HepG2 (cell line): ENCODE data around the gene VMO1. TPM values are rescaled to one million over a fixed set of nuclear protein-coding genes. Genes with fewer than 3 reads are reported as not detected.

Experiments used
- AGO2 ChIP-seq: fragments of 200-400 bp; formaldehyde crosslinking; optimal IDR thresholded peaks from 2 replicates; pipeline ENCODE3; 2017; ENCODE audit warnings: mild to moderate bottlenecking, low read depth, low read length, moderate library complexity
- KLF16 ChIP-seq, 2 experiments: sonication (generic) in 1 of 2; formaldehyde crosslinking in 1 of 2; IDR thresholded peaks; 2 replicates each; pipeline versions ENCODE4 v1.6.1 to v1.8.0; 2016 to 2023; ENCODE audit warnings: missing genetic modification reagents in 2 of 2, missing compliant biosample characterization in 1 of 2
- MEF2D ChIP-seq: sonication (generic); formaldehyde crosslinking; IDR thresholded peaks from 2 replicates; pipeline ENCODE4 v1.5.1; 2020; ENCODE audit warnings: mild to moderate bottlenecking, missing genetic modification reagents
- PHF8 ChIP-seq: sonication (generic); formaldehyde crosslinking; IDR thresholded peaks from 2 replicates; pipeline ENCODE4 v1.5.0; 2020; ENCODE audit warnings: missing genetic modification reagents
- REPIN1 ChIP-seq: sonication (generic); formaldehyde crosslinking; IDR thresholded peaks from 2 replicates; pipeline ENCODE4 v1.8.0; 2022; ENCODE audit warnings: missing genetic modification reagents, low read depth, mild to moderate bottlenecking, borderline replicate concordance
- SOX13 ChIP-seq, 3 experiments: fragments of 450-650 bp in 1 of 3; sonication (generic) in 1 of 3; formaldehyde crosslinking in 1 of 3; IDR thresholded peaks in 2 of 3; conservative IDR thresholded peaks in 1 of 3; 2 replicates each; pipeline versions ENCODE4 v1.5.0 to v1.6.1; 2016 to 2020; ENCODE audit warnings: antibody characterized with exemption in 1 of 3, mild to moderate bottlenecking in 1 of 3, missing compliant biosample characterization in 1 of 3, missing genetic modification reagents in 1 of 3, moderate library complexity in 1 of 3
- TEAD3 ChIP-seq: optimal IDR thresholded peaks from 2 replicates; pipeline ENCODE3; 2016; ENCODE audit warnings: borderline replicate concordance
- TEF ChIP-seq: sonication (generic); formaldehyde crosslinking; IDR thresholded peaks from 2 replicates; pipeline ENCODE4 v1.5.0; 2020; ENCODE audit warnings: missing genetic modification reagents
- UBTF ChIP-seq: sonication (generic); formaldehyde crosslinking; IDR thresholded peaks from 2 replicates; pipeline ENCODE4 v1.4.0; 2020; ENCODE audit warnings: mild to moderate bottlenecking, missing genetic modification reagents
- ZNF264 ChIP-seq: sonication (generic); formaldehyde crosslinking; IDR thresholded peaks from 2 replicates; pipeline ENCODE4 v1.4.0; 2020; ENCODE audit warnings: missing genetic modification reagents
- ZNF281 ChIP-seq: sonication (generic); formaldehyde crosslinking; IDR thresholded peaks from 2 replicates; pipeline ENCODE4 v1.4.0; 2020; ENCODE audit warnings: missing genetic modification reagents, borderline replicate concordance
- ZNF329 ChIP-seq: sonication (generic); formaldehyde crosslinking; IDR thresholded peaks from 2 replicates; pipeline ENCODE4 v1.9.0; 2021; ENCODE audit warnings: low read depth, mild to moderate bottlenecking, missing genetic modification reagents
- ZNF766 ChIP-seq: sonication (generic); formaldehyde crosslinking; IDR thresholded peaks from 2 replicates; pipeline ENCODE4 v1.5.0; 2020; ENCODE audit warnings: missing genetic modification reagents, borderline replicate concordance
- ZSCAN9 ChIP-seq: IDR thresholded peaks from 2 replicates; pipeline ENCODE4 v1.6.1; 2016; ENCODE audit warnings: borderline replicate concordance
- polyA plus RNA-seq, 8 experiments: library from polyadenylated mRNA; depleted of rRNA in 3 of 8; stranded (reverse) in 7 of 8; unstranded in 1 of 8; fragments of >200 nt; fragmentation: Illumina TruSeq in 4 of 8; extraction: Trizol in 4 of 8; gene quantifications; 2 replicates each; pipeline versions ENCODE4 v1.2.1 to v1.2.3, GENCODE V29; 2011 to 2016; ENCODE audit warnings: low read depth in 4 of 8, missing spikeins in 1 of 8, mixed read lengths in 1 of 8; ENCODE audit not compliant: insufficient read depth in 1 of 8
- total RNA-seq, 5 experiments: library from RNA; depleted of rRNA; stranded (reverse); fragments of >200 nt; fragmentation: Illumina TruSeq; extraction: Trizol; gene quantifications; 2 replicates each; pipeline ENCODE4 v1.2.3, GENCODE V29; 2016; ENCODE audit warnings: low read depth in 1 of 5
- TF ChIP-seq, protein P1 (sequence below), 2 experiments: sonication (generic) in 1 of 2; formaldehyde crosslinking in 1 of 2; IDR thresholded peaks; 2 replicates each; pipeline versions ENCODE4 v1.4.0 to v1.6.1; 2018 to 2020; ENCODE audit warnings: missing genetic modification reagents in 2 of 2, borderline replicate concordance in 1 of 2, low read depth in 1 of 2, mild to moderate bottlenecking in 1 of 2, missing biosample characterization in 1 of 2
- TF ChIP-seq, protein P2 (sequence below): sonication (generic); formaldehyde crosslinking; conservative IDR thresholded peaks from 2 replicates; pipeline ENCODE4 v1.8.0; 2022; ENCODE audit warnings: mild to moderate bottlenecking, moderate library complexity, missing genetic modification reagents

Gene VMO1
- total and polyA plus RNA-seq, 2 of the 13 experiments (the other 11 are each of a cell fraction or from before 2014, with no cell fraction given) = not detected

DNA sequence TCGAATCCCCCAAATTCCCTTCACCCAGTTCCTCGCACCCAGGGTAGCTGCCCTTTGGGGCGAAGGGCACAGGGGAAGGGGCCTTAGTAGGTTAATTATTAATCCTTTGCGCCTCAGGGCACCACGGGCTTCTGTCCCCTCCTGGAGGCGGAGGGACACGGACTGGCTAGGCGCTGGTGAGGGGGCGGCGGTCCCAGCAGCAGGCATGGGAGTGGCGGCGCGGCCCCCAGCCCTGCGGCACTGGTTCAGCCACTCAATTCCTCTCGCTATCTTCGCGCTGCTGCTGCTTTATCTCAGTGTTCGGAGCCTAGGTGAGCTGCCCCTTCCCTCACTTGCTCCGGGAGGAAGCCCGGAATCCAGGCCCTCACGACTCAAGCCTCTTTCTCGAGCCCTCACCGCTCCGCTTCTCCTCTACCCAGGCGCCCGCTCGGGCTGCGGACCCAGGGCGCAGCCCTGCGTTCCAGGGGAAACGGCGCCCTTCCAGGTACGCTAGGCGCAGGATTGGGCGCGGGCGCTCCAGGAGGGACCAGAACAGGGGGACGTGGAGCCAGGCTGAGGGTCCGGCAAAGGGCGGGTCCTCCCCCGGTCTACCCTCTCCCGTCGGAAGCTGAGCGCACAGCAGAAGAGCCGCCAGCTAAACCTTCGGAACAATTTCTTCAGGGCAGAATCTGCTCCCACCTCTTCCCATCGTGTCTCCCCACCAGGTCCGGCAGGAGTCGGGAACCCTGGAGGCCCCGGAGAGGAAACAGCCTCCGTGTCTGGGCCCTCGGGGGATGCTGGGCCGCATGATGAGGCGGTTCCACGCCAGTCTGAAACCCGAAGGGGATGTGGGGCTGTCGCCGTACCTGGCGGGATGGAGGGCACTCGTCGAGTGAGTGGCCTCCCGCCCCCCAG is 2.9 kb upstream of the VMO1 start, which contains the start of gene GLTPD2 (continued):
- TF ChIP-seq UBTF (CRISPR knock-in tag) (peak; percentile 86), MEF2D (CRISPR knock-in tag) (peak; percentile 60; the same call in 1 of the 2 replicates), ZNF281 (CRISPR knock-in tag) (peak; percentile 47; the same call in 1 of the 2 replicates), TEAD3 (CRISPR knock-in tag) (peak; percentile 67), PHF8 (CRISPR knock-in tag) (peak; percentile 67), SOX13 (IDR thresholded peaks at IDR 0.05) (no peak), SOX13 (CRISPR knock-in tag; conservative IDR thresholded peaks at IDR 0.05 in 1 of 2, IDR thresholded peaks at IDR 0.05 in 1 of 2) (peak in 1 of 2 experiments; percentile 77; a peak in 2 of 4 replicates), ZSCAN9 (CRISPR knock-in tag) (peak; percentile 30; the same call in 1 of the 2 replicates), TEF (CRISPR knock-in tag) (no peak), KLF16 (CRISPR knock-in tag; IDR thresholded peaks at IDR 0.05) (peak; percentile 25 to 65; a peak in 2 of 4 replicates), ZNF264 (CRISPR knock-in tag) (peak; percentile 19; the same call in 1 of the 2 replicates), ZNF766 (CRISPR knock-in tag) (no peak), ZNF329 (CRISPR knock-in tag) (no peak; the same call in 1 of the 2 replicates), AGO2 (peak; percentile 92), REPIN1 (CRISPR knock-in tag) (no peak; the same call in none of the 2 replicates)
- TF ChIP-seq, protein P1, sequence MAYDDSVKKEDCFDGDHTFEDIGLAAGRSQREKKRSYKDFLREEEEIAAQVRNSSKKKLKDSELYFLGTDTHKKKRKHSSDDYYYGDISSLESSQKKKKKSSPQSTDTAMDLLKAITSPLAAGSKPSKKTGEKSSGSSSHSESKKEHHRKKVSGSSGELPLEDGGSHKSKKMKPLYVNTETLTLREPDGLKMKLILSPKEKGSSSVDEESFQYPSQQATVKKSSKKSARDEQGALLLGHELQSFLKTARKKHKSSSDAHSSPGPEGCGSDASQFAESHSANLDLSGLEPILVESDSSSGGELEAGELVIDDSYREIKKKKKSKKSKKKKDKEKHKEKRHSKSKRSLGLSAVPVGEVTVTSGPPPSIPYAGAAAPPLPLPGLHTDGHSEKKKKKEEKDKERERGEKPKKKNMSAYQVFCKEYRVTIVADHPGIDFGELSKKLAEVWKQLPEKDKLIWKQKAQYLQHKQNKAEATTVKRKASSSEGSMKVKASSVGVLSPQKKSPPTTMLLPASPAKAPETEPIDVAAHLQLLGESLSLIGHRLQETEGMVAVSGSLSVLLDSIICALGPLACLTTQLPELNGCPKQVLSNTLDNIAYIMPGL (CRISPR knock-in tag; IDR thresholded peaks at IDR 0.05; ENCODE audit: borderline replicate concordance in 1 of 2, low read depth in 1 of 2) = peak; percentile 57 to 94; a peak in 3 of 4 replicates
- TF ChIP-seq, protein P2, sequence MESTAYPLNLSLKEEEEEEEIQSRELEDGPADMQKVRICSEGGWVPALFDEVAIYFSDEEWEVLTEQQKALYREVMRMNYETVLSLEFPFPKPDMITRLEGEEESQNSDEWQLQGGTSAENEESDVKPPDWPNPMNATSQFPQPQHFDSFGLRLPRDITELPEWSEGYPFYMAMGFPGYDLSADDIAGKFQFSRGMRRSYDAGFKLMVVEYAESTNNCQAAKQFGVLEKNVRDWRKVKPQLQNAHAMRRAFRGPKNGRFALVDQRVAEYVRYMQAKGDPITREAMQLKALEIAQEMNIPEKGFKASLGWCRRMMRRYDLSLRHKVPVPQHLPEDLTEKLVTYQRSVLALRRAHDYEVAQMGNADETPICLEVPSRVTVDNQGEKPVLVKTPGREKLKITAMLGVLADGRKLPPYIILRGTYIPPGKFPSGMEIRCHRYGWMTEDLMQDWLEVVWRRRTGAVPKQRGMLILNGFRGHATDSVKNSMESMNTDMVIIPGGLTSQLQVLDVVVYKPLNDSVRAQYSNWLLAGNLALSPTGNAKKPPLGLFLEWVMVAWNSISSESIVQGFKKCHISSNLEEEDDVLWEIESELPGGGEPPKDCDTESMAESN = peak; percentile 61; the same call in 1 of the 2 replicates
